VCaP (cell line): Measurements from ENCODE around the gene IFITM5.

Experiments
- H3K27ac ChIP-seq: fragments of 450-650 bp; 2 replicates; pipeline ENCODE4 v1.5.1; 2017
- CTCF ChIP-seq: fragments of 450-650 bp; conservative IDR thresholded peaks from 2 replicates; pipeline ENCODE4 v1.5.1; 2017; ENCODE audit warnings: mild to moderate bottlenecking, moderate library complexity

Gene IFITM5

DNA sequence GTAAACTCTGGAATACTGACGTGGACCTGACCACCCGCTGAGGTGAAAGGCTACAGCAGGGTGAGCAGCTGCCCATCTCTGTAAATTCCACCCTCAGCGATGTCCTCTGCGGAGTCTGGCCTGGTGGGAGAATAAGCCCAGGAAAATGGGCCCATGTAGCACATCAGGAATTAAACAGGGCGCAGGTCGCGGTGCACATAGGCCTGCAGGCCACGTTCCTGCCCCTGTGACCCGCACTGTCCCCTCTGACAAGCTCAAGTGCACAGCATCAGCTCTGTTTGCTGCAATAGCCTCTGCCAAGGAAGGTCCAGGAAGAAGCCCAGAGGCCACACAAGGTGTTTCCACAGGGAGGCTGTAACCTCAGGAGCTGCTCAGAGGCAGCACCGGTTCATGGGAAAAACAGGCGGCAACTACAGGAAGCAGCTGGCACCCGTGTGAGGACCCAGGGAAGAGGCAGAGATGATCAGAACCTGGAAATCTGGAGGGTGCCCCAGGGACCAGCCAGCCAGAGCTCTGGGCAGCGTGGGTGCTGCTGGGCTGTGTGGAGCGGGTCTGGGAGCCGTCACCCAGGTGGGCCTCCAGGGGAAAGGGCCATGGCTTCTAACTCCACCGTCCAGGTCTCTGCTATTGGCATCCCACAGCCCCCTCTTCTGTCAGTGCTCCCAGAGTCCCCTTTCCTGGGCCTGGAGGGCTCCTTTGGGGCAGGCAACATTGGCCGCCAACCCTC is 7.5 kb upstream of the IFITM5 start:
- no peak overlapping the region for H3K27ac ChIP-seq

GRCh38 chr11:305844-306211 is 6.5 kb upstream of the IFITM5 start:
- no peak overlapping the region for H3K27ac ChIP-seq
- TF ChIP-seq CTCF: no peak

More for the DNA sequence above, 7.5 kb upstream of the IFITM5 start:
- no peak for TF ChIP-seq CTCF

DNA sequence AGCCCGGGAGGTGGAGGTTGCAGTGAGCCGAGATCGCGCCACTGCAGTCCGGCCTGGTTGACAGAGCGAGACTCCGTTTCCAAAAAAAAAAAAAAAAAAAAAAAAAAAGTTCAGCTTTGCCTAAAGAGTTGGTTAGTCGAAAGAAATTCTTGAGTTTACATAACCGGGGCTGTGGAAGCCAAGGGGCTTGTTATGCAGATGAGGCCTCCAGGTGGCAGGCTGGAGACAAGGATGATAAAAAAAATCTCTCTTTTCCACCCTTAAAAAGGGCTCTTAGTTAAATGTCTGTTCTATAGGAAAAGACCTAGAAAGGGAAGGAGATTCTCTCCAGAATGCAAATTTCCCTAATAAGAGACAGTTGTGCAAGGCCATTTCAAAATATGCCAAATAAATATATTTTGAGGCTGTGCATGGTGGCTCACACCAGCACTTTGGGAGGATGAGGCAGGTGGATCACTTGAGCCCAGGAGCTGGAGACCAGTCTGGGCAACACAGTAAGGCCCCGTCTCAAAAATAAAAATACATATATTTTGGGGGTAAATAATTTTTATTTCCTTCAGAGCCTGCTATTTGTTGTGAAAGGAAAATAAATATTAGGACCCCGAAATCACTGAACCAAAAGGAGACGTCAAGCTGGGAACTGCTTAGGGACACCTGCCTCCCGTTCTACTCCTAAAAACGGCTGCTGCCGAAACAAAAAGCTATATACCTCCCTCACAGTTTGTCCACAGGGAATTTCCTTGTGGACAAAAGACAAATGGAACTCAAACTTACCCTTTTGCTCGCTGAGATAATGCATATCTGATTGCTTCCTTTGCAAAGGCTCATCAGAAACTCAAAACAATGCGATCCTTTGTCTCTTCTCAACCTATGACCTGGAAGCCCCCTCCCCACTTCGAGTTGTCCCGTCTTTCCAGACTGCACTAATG is 5.9 kb upstream of the IFITM5 start:
- H3K27ac ChIP-seq: no peak overlapping the region
- peak; percentile 76 for TF ChIP-seq CTCF

GRCh38 chr11:304061-304506 is 4.8 kb upstream of the IFITM5 start:
- no peak for TF ChIP-seq CTCF
- H3K27ac ChIP-seq: no peak overlapping the region

DNA sequence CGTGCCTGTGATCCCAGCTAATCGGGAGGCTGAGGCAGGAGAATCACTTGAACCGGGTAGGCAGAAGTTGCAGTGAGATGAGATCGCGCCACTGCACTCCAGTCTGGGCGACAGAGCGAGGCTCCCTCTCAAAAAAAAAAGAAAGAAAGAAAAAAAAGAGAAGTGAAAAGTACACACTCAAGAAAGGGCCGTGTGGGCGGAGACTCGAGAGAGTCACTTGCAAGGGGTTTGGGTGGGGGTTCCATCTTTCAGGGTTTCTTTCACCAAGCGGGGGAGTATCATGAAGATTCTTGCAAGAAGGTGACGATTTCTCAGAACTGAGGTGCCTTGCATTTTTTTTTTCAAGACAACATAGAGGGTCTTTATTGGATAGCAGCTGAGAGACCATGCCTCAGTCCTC is 4.0 kb upstream of the IFITM5 start:
- no peak overlapping the region for H3K27ac ChIP-seq
- no peak for TF ChIP-seq CTCF

DNA sequence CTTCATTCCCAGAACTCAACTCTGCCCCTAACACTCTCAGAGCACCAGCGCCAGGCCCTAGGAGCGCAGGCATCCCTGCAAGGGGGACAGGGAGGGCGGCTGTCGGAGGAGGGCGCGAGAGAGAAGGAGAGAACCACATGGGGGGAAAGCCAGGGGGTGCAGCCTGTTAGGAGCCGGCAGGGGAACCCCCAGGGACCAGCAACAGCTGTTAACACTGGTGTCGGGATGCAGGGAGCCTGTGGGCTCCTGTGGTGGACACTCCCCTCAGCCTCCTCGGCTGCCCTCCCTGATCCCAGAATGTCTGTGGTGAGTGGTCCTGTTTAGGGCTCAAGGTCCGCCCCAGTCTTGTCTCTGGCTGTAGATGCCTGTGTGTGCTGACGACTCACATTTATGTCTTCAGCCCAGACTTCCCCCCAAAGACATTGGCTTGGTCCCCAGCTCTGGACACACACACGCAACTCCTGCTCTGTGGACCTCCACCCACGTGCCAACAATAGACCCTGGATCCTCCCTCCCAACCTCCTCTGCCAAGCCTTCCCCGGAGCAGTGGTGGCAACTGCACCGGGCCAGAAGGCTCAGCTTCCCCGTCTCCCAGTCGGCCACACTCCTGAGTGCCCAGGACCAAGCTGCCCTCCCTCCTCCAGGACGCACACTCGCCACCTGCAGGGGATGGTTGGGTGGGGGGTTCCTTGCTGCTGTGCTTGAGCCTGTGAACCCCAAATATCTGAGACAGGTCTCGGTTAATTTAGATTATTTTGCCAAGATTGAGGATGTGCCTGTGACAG is 817 bp upstream of the IFITM5 start:
- H3K27ac ChIP-seq: no peak overlapping the region
- TF ChIP-seq CTCF: no peak
